Muscle layer of duodenum (tissue), 2 donors: ENCODE measurements around the gene HUNK.

ENCODE experiments used
- H3K27ac ChIP-seq: one replicate; pipeline ENCODE4 v1.7.0; 2013; ENCODE audit warnings: mild to moderate bottlenecking, low read length
- H3K27me3 ChIP-seq: one replicate; pipeline ENCODE4 v1.7.0; 2013; ENCODE audit warnings: low read depth, mild to moderate bottlenecking, control low read depth, low read length
- H3K36me3 ChIP-seq, 2 donors: one replicate each; pipeline ENCODE4 v1.7.0; 2013; ENCODE audit warnings: low read length in 2 of 2, control low read depth in 1 of 2, mild to moderate bottlenecking in 1 of 2; ENCODE audit not compliant: insufficient read depth in 2 of 2, control insufficient read depth in 1 of 2
- H3K4me1 ChIP-seq, 2 donors: one replicate each; pipeline ENCODE4 v1.7.0; 2013; ENCODE audit warnings: low read length in 2 of 2, mild to moderate bottlenecking in 2 of 2, control low read depth in 1 of 2, moderate library complexity in 1 of 2; ENCODE audit not compliant: insufficient read depth in 2 of 2, control insufficient read depth in 1 of 2
- H3K4me3 ChIP-seq, 2 donors: one replicate each; pipeline ENCODE4 v1.7.0; 2013; ENCODE audit warnings: low read length in 2 of 2, low read depth in 1 of 2, mild to moderate bottlenecking in 1 of 2
- H3K9me3 ChIP-seq, 2 donors: one replicate each; pipeline ENCODE4 v1.7.0; 2013; ENCODE audit warnings: low read length in 2 of 2, control low read depth in 1 of 2, mild to moderate bottlenecking in 1 of 2; ENCODE audit not compliant: control insufficient read depth in 1 of 2
- donor health status: healthy.

The HUNK gene

DNA sequence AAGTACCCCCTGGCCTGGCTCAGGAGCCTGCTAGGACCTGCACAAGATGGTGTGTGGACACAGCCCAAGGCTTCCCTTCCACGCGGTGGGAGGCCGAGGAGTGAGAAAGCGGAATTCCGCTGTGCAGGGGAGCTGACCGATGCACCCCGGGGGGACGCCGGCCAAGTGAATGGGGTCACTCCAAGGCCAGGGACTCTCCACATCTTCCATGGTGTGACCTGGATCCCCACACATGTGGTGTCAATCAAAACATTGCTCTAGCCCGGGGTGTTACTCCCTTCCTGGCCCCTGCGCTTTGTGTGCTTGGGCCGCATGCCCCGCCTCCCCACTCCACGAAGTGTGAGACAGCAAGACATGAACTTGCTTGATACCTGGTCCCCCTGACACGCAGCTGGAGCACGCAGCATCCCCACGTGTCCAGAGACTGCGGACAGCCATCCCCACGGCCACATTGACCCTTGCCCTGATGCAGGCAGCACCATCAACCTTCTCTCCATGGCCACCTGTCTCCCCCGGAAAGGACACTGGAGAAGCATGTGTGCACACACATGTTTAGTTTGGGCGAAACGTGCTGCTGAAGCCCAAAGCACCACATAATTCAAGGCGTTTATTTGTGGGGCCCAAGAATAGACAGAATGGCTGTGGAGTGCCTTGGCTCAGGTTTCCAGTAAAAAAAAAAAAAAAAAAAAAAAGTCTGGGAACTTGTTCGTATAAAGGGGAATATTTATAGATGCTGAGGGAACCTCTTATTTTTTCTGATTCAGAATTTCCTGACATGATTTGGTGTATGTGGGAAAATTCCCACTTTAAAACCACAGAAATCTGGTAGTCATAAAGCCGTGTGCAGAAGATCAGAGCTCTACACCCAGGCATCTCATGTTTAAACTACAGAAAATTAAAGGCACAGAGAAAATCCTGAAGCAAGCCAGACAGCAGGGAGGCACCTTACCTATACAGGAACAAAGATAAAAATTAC, 171.7 kb downstream of the HUNK start:
- H3K27me3 ChIP-seq: no peaks in the 10 kb centered on the region
- no peak overlapping the region for H3K27ac ChIP-seq
- H3K9me3 ChIP-seq: no peaks in the 10 kb centered on the region
- H3K4me3 ChIP-seq: no peak overlapping the region
- H3K36me3 ChIP-seq: no peaks in the 10 kb centered on the region
- H3K4me1 ChIP-seq: no peaks in the 10 kb centered on the region

DNA sequence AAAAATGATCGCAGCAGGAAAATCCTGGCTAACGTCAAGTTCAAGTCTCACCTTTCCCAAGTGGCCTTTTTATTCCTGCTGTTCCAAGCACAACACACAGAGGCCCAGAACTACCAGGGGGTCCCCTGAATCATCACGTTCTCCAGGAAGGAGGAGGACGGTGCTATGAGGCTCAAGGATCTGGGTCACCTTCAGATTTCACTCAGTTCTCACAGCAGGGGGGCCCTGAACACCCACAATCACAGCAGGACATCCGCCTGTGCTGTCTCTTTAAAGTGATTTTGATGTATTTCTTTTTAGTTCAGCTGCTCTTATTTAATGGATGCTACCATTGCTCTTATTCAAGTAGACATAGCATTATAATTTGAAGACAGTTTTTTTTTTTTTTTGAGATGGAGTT, 173.4 kb downstream of the HUNK start:
- no peaks in the 10 kb centered on the region for H3K36me3 ChIP-seq
- H3K4me1 ChIP-seq: no peaks in the 10 kb centered on the region
- no peaks in the 10 kb centered on the region for H3K27me3 ChIP-seq
- no peaks in the 10 kb centered on the region for H3K9me3 ChIP-seq
- H3K4me3 ChIP-seq: no peak overlapping the region
- H3K27ac ChIP-seq: no peak overlapping the region

DNA sequence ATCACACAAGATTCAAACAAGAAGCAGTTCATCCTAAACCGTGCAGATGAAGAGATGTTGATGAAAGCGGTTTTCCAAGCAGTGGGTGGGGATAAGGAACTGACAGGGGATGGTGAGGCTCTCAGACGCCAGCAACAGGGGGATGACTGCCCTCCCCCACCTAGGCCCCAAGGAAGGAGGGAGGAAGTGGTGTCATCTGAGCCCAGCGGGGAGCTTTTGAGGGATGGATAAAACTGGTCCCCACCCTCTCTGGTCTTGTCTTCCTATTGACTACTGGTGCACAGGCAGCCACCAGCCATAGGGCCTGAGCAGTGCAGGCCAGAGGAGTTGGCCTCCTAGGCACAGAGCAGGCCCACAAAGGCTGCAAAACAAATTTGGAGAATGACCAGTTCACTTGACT, 175.5 kb downstream of the HUNK start:
- no peaks in the 10 kb centered on the region for H3K36me3 ChIP-seq
- peaks cover 0 to 6% of the 10 kb centered on the region in 2 donors for H3K9me3 ChIP-seq
- H3K4me1 ChIP-seq: no peaks in the 10 kb centered on the region
- H3K27ac ChIP-seq: no peak overlapping the region
- H3K4me3 ChIP-seq: no peak overlapping the region
- H3K27me3 ChIP-seq: no peaks in the 10 kb centered on the region
